Stimulated activated CD8-positive, alpha-beta memory T cell treated with anti-CD3 and anti-CD28 coated beads, Interleukin-4, amount 100 ng/mL, for 1 hour (primary cell): Measurements from ENCODE around the gene ZNHIT1.

Experiments
- DNase-seq, 2 donors: peaks; one replicate each; pipeline ENCODE4 v3.0.0-alpha.2; 2020; ENCODE audit warnings: low read depth in 2 of 2, low spot score in 1 of 2

The ZNHIT1 gene

DNA sequence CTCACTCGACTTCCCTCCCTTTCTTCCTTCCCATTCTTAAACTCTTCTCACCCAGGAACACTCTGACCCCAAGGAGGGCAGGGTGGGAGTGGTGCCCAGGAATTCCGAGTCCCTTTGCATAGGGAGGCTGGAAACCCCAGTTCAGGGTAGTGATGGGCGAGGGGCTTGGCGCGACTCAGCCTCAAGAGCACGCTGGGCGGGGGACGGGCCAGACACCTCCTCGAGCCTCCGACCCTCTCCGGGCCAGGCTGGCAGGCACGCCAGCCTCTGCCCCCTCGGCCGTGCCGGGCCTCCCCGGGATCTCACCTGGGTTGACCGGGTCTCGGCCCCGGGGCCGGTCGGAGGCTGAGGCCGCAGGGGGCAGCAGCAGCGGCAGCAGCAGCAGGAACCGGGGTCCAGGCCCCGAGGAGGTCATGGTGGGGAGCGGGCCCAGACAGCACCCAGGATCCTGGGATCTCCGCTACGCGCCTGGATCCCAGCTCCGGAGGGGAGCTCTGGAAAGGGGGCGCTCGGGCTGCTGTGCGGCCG, 1.0 kb upstream of the ZNHIT1 start:
- no peak for DNase-seq

DNA sequence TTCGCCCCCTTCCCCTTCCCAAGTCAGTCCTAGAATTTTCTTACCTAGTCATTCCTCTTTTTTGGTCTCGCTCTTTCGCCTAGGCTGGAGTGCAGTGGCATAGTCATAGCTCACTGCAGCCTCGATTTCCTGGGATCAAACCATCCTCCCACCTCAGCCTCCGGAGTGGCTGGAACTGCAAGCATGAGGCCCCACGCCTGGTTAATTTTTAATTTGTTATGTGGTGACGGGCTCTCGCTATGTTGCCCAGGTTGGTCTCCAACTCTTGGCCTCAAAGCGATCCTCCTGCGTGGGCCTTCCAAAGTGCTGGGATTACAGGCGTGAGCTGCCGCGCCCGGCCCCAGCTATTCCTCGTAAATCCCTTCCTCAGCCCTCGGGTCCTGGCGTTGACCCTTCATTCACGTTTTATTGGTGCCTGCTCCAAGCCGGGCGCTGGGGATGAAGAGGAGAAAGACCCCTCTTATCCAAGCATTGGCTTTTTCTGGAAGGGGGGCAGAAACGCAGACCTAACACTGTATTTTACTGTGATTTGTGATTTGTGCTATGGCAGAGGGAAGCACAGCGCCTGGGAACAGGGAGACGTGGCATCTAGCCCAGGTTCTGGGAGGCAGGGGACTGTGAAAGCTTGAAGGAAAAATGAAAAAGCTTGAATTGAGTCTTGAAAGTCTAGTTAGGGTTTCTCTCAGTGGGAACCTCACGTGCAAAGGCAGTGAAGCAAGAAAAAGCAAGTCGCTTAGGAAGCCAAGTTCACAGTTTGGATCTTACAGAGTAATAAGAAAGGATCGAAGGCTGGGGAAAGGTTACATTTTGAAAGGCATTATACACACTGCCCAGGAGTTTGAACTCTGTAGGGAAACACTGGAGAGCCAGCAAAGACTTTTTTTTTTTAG, 516 bp downstream of the ZNHIT1 start:
- no peak for DNase-seq

GRCh38 chr7:101220295-101220694, 2.3 kb downstream of the ZNHIT1 start:
- no peak for DNase-seq

- no peak for DNase-seq
These were observed 4.4 kb downstream of the ZNHIT1 start for GRCh38 chr7:101222275-101222830.

DNA sequence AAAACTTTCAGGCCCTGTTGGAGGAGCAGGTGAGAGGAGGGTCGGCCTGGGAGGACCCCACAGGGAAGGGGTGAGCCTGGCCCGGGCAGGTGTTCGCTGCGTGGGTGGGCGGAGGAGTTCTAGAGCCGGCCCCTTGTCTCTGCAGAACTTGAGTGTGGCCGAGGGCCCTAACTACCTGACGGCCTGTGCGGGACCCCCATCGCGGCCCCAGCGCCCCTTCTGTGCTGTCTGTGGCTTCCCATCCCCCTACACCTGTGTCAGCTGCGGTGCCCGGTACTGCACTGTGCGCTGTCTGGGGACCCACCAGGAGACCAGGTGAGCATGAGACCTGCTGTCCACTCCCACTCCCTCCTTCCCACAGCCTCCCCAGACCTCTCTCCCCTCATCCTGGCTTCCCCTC, 5.6 kb downstream of the ZNHIT1 start:
- DNase-seq, result no peak

DNA sequence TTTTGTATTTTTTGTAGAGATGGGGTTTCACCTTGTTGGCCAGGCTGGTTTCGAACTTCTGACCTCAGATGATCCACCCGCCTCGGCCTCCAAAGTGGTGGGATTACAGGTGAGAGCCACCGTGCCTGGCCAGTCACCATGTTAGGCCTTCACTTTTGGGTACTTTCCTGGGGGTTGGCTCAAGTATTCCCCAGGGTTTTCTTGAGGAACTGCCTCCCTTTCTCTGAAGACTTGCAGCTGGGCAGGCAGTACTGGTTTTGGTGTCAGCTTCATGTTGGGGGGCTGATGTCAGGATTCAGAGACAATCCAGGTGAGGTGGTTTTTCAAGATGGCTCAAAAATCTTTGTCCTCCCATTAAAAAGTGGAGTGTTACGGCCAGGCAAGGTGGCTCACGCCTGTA, 7.7 kb downstream of the ZNHIT1 start:
- DNase-seq, result no peak

- no peak for DNase-seq
These were observed 8.8 kb downstream of the ZNHIT1 start for GRCh38 chr7:101226721-101227120.

- DNase-seq, result no peak
These were observed 13.7 kb downstream of the ZNHIT1 start for GRCh38 chr7:101231644-101232043.

- no peak for DNase-seq
These were observed 14.3 kb downstream of the ZNHIT1 start for GRCh38 chr7:101232141-101232850.

DNA sequence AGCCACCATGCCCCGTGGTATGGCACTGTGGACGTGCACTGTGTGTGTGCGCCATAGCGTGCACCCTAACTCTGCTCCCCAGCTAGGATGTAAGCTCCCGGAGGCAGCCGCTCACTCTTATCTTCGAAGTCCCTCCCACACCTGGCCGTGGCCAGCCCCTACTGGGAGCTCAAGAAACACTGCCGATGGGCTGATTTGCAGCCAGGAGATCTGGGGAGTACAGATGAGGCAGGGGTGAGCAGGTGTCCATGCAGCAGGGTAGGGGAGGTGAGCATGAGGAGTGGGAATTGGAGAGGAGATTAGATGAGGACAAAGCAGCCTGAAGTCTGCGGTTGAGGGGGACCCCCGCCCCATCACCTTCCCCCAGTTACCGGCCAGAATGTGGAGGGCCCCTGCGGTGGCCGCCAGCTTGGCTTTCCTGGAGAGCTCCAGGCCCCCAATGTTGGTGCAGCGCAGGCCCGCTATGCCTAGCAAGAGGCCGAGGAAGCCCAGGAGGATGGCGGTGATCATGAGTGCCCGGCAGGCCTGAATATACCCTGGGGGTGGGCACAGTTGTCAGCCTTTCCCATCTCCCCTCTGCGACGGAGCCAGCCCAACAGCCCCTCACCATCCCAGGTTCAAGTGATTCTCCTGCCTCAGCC, 16.1 kb downstream of the ZNHIT1 start:
- DNase-seq, result no peak

DNA sequence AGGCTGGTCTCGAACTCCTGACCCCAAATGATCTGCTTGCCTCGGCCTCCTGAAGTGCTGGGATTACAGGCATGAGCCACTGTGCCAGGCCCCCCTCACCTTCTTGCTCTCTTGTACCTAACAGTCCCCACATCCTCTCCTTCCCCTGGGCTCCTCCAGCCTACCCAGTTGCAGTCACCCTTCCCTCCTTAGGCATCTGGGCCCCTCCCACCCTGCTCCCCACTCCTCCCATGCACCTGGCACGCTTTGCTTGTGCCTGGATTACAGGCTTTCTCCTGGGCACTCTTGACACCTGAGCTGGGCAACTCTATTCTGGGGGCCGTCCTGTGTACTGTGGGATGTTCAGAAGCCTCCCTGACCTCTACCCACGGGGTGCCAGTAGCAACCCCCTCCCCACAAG, 16.7 kb downstream of the ZNHIT1 start:
- DNase-seq, result no peak

DNA sequence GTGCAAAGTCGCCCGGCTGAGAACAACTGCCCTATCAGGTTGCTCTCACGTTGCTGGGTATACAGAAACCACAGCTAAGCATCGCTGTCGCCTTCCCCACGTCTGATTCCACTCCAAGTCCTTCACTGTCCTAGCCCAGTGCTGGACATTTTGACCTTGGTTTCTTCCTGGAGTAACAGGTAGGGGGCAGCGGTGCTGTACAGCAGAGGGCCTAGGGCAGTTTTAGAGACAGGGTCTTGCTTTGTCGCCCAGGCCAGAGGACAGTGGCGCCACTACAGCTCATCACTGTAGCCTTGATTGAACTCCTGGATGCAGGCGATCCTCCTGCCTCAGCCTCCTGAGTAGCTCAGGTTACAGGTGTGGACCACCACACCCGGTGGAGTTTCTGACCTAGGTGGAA, 17.1 kb downstream of the ZNHIT1 start:
- no peak for DNase-seq

GRCh38 chr7:101235522-101235921, 17.6 kb downstream of the ZNHIT1 start:
- DNase-seq, result no peak

GRCh38 chr7:101236292-101236835, 18.4 kb downstream of the ZNHIT1 start:
- DNase-seq, result no peak

DNA sequence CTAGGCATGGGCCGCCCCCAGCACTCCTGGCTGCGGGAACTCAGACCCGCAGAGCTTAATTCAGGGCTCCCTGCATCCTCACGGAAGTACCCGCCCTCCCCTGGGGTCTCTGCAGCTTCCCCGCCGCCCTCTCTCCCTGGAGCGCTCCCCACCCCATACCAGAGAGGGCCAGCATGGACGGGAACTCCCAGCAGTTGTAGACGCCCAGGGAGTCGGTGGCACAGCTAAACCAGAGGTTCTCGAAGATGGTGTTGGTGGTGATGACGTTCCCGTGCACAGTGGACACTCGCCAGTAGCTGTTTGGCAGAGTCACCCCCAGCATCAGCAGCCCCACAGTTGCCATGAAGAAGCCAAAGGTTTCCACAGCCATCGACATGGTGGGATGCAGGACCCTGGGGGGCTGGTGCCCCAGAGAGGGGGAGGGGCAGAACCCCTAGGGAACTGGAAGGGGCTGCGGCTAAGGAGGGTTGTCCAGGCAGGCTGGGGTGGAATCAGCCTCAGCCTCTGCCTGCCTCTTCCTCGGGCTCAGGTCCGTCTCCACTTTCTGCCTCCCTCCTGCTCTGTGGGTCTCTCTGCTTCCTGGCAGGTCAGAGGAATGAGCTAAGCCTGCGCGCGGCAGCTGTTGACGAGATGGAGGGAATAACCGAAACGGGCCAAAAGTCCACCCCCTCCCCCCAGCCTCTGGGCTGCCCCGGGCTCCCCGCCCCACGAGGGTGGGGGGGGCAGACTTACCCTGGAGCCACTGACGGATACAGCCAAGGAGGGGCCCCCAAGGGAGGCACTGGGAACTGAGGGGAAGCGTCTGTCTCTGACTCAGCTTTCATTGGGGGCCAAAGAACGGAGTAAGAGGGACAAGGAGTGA, 19.5 kb downstream of the ZNHIT1 start, which contains the start of gene CLDN15:
Gene CLDN15 (minus strand): TSS at position 597 of the 862 bp plus-strand sequence. CDS start 221 bp downstream, at position 376.
- no peak for DNase-seq

- DNase-seq, result no peak
These were observed 20.5 kb downstream of the ZNHIT1 start for GRCh38 chr7:101238226-101239182.

GRCh38 chr7:101239191-101239950, 21.4 kb downstream of the ZNHIT1 start:
- no peak for DNase-seq

- DNase-seq, result no peak
These were observed 21.9 kb downstream of the ZNHIT1 start for GRCh38 chr7:101239951-101240220.
